ENCODE results near the gene LMOD2.
A peak's percentile ranks its signal among the peaks of the same experiment; 100 is the strongest.

Gene LMOD2

GRCh38 chr7:123641901-123642300, 13.8 kb upstream of the LMOD2 start:
- peaks cover 34% of the 10 kb centered on the region for H3K4me1 ChIP-seq (ENCODE audit: insufficient read depth, low read length)
- H3K4me3 ChIP-seq (ENCODE audit: low read length), result no peak overlapping the region
- WGBS, result 90% methylated on average over 5 of the region's 5 CpGs
- H3K27ac ChIP-seq (ENCODE audit: low read depth, low read length), result no peak overlapping the region
- 0 out of 2 replicates have a peak, but pooled peaks cover 2% of the 10 kb centered on the region for H3K9me3 ChIP-seq (ENCODE audit: insufficient read depth, low read depth, low read length)
- H3K27me3 ChIP-seq (ENCODE audit: insufficient read depth, low read length), result no peaks in the 10 kb centered on the region
- no peaks in the 10 kb centered on the region for H3K36me3 ChIP-seq (ENCODE audit: insufficient read depth, low read length)
- no peak overlapping the region for H3K9ac ChIP-seq (ENCODE audit: low read depth, low read length)

- peak overlapping the region; percentile 79 for H3K27ac ChIP-seq (ENCODE audit: low read depth, low read length)
- no peaks in the 10 kb centered on the region for H3K36me3 ChIP-seq (ENCODE audit: insufficient read depth, low read length)
- 0 out of 2 replicates have a peak, but pooled peaks cover under 1% of the 10 kb centered on the region for H3K9me3 ChIP-seq (ENCODE audit: insufficient read depth, low read depth, low read length)
- H3K4me3 ChIP-seq (ENCODE audit: low read length), result peak overlapping the region; percentile 31
- peaks cover 39% of the 10 kb centered on the region for H3K4me1 ChIP-seq (ENCODE audit: insufficient read depth, low read length)
- 16% methylated on average over 5 of the region's 6 CpGs for WGBS
- no peaks in the 10 kb centered on the region for H3K27me3 ChIP-seq (ENCODE audit: insufficient read depth, low read length)
- peak overlapping the region; percentile 66; the same call in 1 of the 2 replicates for H3K9ac ChIP-seq (ENCODE audit: low read depth, low read length)
These were observed 11.9 kb upstream of the LMOD2 start for GRCh38 chr7:123643495-123644441.

- Histone ChIP-seq H3K36me3 (ENCODE audit: insufficient read depth, low read length) (no peaks in the 10 kb centered on the region), H3K4me1 (ENCODE audit: insufficient read depth, low read length) (peaks cover 43% of the 10 kb centered on the region), H3K27ac (ENCODE audit: low read depth, low read length) (no peak overlapping the region), H3K9me3 (ENCODE audit: insufficient read depth, low read depth, low read length) (no peaks in the 10 kb centered on the region), H3K4me3 (ENCODE audit: low read length) (no peak overlapping the region), H3K27me3 (ENCODE audit: insufficient read depth, low read length) (no peaks in the 10 kb centered on the region), H3K9ac (ENCODE audit: low read depth, low read length) (no peak overlapping the region)
- WGBS, result 90% methylated on average over 3 of the region's 3 CpGs
These were observed 10.2 kb upstream of the LMOD2 start for GRCh38 chr7:123645516-123645915.

- H3K4me1 ChIP-seq (ENCODE audit: insufficient read depth, low read length), result peaks cover 43% of the 10 kb centered on the region
- H3K36me3 ChIP-seq (ENCODE audit: insufficient read depth, low read length), result no peaks in the 10 kb centered on the region
- no peaks in the 10 kb centered on the region for H3K9me3 ChIP-seq (ENCODE audit: insufficient read depth, low read depth, low read length)
- no peaks in the 10 kb centered on the region for H3K27me3 ChIP-seq (ENCODE audit: insufficient read depth, low read length)
- H3K4me3 ChIP-seq (ENCODE audit: low read length), result no peak overlapping the region
- no peak overlapping the region for H3K9ac ChIP-seq (ENCODE audit: low read depth, low read length)
- 86% methylated on average over 7 of the region's 7 CpGs for WGBS
- no peak overlapping the region for H3K27ac ChIP-seq (ENCODE audit: low read depth, low read length)
These were observed 8.4 kb upstream of the LMOD2 start for GRCh38 chr7:123647106-123647730.

- no peak overlapping the region for H3K27ac ChIP-seq (ENCODE audit: low read depth, low read length)
These were observed 5.7 kb upstream of the LMOD2 start for GRCh38 chr7:123649964-123650363.

GRCh38 chr7:123650595-123650994, 5.1 kb upstream of the LMOD2 start:
- no peaks in the 10 kb centered on the region for H3K27me3 ChIP-seq (ENCODE audit: insufficient read depth, low read length)
- H3K4me1 ChIP-seq (ENCODE audit: insufficient read depth, low read length), result peaks cover 19% of the 10 kb centered on the region; the same call in 1 of the 2 replicates
- WGBS, result 87% methylated on average over 2 of the region's 2 CpGs
- no peak overlapping the region for H3K9ac ChIP-seq (ENCODE audit: low read depth, low read length)
- no peak overlapping the region for H3K4me3 ChIP-seq (ENCODE audit: low read length)
- H3K27ac ChIP-seq (ENCODE audit: low read depth, low read length), result no peak overlapping the region
- H3K36me3 ChIP-seq (ENCODE audit: insufficient read depth, low read length), result no peaks in the 10 kb centered on the region
- H3K9me3 ChIP-seq (ENCODE audit: insufficient read depth, low read depth, low read length), result no peaks in the 10 kb centered on the region

More at GRCh38 chr7:123649964-123650363, 5.7 kb upstream of the LMOD2 start:
- Histone ChIP-seq H3K9ac (ENCODE audit: low read depth, low read length) (no peak overlapping the region), H3K9me3 (ENCODE audit: insufficient read depth, low read depth, low read length) (no peaks in the 10 kb centered on the region), H3K4me3 (ENCODE audit: low read length) (no peak overlapping the region), H3K4me1 (ENCODE audit: insufficient read depth, low read length) (peaks cover 25% of the 10 kb centered on the region; the same call in 1 of the 2 replicates), H3K36me3 (ENCODE audit: insufficient read depth, low read length) (no peaks in the 10 kb centered on the region), H3K27me3 (ENCODE audit: insufficient read depth, low read length) (no peaks in the 10 kb centered on the region)
- WGBS, result 100% methylated on average over 2 of the region's 2 CpGs

GRCh38 chr7:123652406-123652805, 3.3 kb upstream of the LMOD2 start:
- no peak overlapping the region for H3K9ac ChIP-seq (ENCODE audit: low read depth, low read length)
- H3K4me1 ChIP-seq (ENCODE audit: insufficient read depth, low read length), result peaks cover 9% of the 10 kb centered on the region; the same call in 1 of the 2 replicates
- no peaks in the 10 kb centered on the region for H3K27me3 ChIP-seq (ENCODE audit: insufficient read depth, low read length)
- H3K27ac ChIP-seq (ENCODE audit: low read depth, low read length), result no peak overlapping the region
- H3K4me3 ChIP-seq (ENCODE audit: low read length), result no peak overlapping the region
- 100% methylated on average over 1 of the region's 1 CpG for WGBS
- no peaks in the 10 kb centered on the region for H3K36me3 ChIP-seq (ENCODE audit: insufficient read depth, low read length)
- H3K9me3 ChIP-seq (ENCODE audit: insufficient read depth, low read depth, low read length), result no peaks in the 10 kb centered on the region

GRCh38 chr7:123653162-123653561, 2.5 kb upstream of the LMOD2 start:
- H3K27ac ChIP-seq (ENCODE audit: low read depth, low read length), result no peak overlapping the region
- no peaks in the 10 kb centered on the region for H3K27me3 ChIP-seq (ENCODE audit: insufficient read depth, low read length)
- H3K9ac ChIP-seq (ENCODE audit: low read depth, low read length), result no peak overlapping the region
- H3K4me3 ChIP-seq (ENCODE audit: low read length), result no peak overlapping the region
- no peaks in the 10 kb centered on the region for H3K9me3 ChIP-seq (ENCODE audit: insufficient read depth, low read depth, low read length)
- H3K36me3 ChIP-seq (ENCODE audit: insufficient read depth, low read length), result no peaks in the 10 kb centered on the region
- WGBS, result 92% methylated on average over 5 of the region's 6 CpGs
- peaks cover 6% of the 10 kb centered on the region; the same call in 1 of the 2 replicates for H3K4me1 ChIP-seq (ENCODE audit: insufficient read depth, low read length)

- Histone ChIP-seq H3K36me3 (ENCODE audit: insufficient read depth, low read length) (no peaks in the 10 kb centered on the region), H3K4me1 (ENCODE audit: insufficient read depth, low read length) (no peaks in the 10 kb centered on the region), H3K9ac (ENCODE audit: low read depth, low read length) (no peak overlapping the region), H3K27me3 (ENCODE audit: insufficient read depth, low read length) (no peaks in the 10 kb centered on the region), H3K9me3 (ENCODE audit: insufficient read depth, low read depth, low read length) (no peaks in the 10 kb centered on the region), H3K27ac (ENCODE audit: low read depth, low read length) (no peak overlapping the region), H3K4me3 (ENCODE audit: low read length) (no peak overlapping the region)
- WGBS, result over 99% methylated on average over 3 of the region's 6 CpGs
These were observed 1.1 kb downstream of the LMOD2 start for GRCh38 chr7:123656544-123657303.

- Histone ChIP-seq H3K27me3 (ENCODE audit: insufficient read depth, low read length) (no peaks in the 10 kb centered on the region), H3K9me3 (ENCODE audit: insufficient read depth, low read depth, low read length) (no peaks in the 10 kb centered on the region), H3K36me3 (ENCODE audit: insufficient read depth, low read length) (no peaks in the 10 kb centered on the region), H3K4me3 (ENCODE audit: low read length) (no peak overlapping the region), H3K4me1 (ENCODE audit: insufficient read depth, low read length) (no peaks in the 10 kb centered on the region), H3K27ac (ENCODE audit: low read depth, low read length) (no peak overlapping the region), H3K9ac (ENCODE audit: low read depth, low read length) (no peak overlapping the region)
- WGBS, result 86% methylated on average over 1 of the region's 1 CpG
These were observed 1.6 kb downstream of the LMOD2 start for GRCh38 chr7:123657304-123657685.

GRCh38 chr7:123658023-123658422, 2.4 kb downstream of the LMOD2 start:
- H3K4me3 ChIP-seq (ENCODE audit: low read length), result no peak overlapping the region
- WGBS, result 94% methylated on average over 6 of the region's 6 CpGs
- H3K36me3 ChIP-seq (ENCODE audit: insufficient read depth, low read length), result no peaks in the 10 kb centered on the region
- H3K9ac ChIP-seq (ENCODE audit: low read depth, low read length), result no peak overlapping the region
- no peaks in the 10 kb centered on the region for H3K9me3 ChIP-seq (ENCODE audit: insufficient read depth, low read depth, low read length)
- no peak overlapping the region for H3K27ac ChIP-seq (ENCODE audit: low read depth, low read length)
- no peaks in the 10 kb centered on the region for H3K27me3 ChIP-seq (ENCODE audit: insufficient read depth, low read length)
- no peaks in the 10 kb centered on the region for H3K4me1 ChIP-seq (ENCODE audit: insufficient read depth, low read length)
